Kidney (tissue), 14 donors: ENCODE measurements around the gene KCNQ1. TPM values are rescaled to one million over a fixed set of nuclear protein-coding genes. Genes with fewer than 3 reads are reported as not detected.

Experiments used
- DNase-seq, 5 donors: peaks; one replicate each; pipeline ENCODE4 v3.0.0-alpha.2; 2013 to 2020
- FAIRE-seq: peaks from 2 replicates; lab custom pipeline; 2012; peaks lifted over from hg19 to GRCh38; lab: Jason Lieb, UNC
- H3K27ac ChIP-seq, 2 donors: one replicate each; pipeline ENCODE4 v1.7.0; 2013; ENCODE audit warnings: low read depth in 2 of 2, low read length in 2 of 2, inconsistent platforms in 1 of 2
- H3K27me3 ChIP-seq: one replicate; pipeline ENCODE4 v1.7.1; 2013; ENCODE audit warnings: low read length, inconsistent platforms; ENCODE audit not compliant: control insufficient read depth, insufficient read depth
- H3K36me3 ChIP-seq, 3 donors: one replicate each; pipeline versions ENCODE4 v1.7.0 to v1.7.1; 2013; ENCODE audit warnings: low read length in 3 of 3, control low read depth in 1 of 3, inconsistent platforms in 1 of 3; ENCODE audit not compliant: insufficient read depth in 3 of 3, control insufficient read depth in 2 of 3
- H3K4me1 ChIP-seq, 3 donors: one replicate each; pipeline versions ENCODE4 v1.7.0 to v1.7.1; 2013; ENCODE audit warnings: low read length in 3 of 3, inconsistent platforms in 1 of 3, low read depth in 1 of 3; ENCODE audit not compliant: control insufficient read depth in 2 of 3, insufficient read depth in 2 of 3
- H3K4me3 ChIP-seq, 3 donors: one replicate each; pipeline versions ENCODE4 v1.7.0 to v1.8.1; 2013; ENCODE audit warnings: low read length in 3 of 3, control low read depth in 1 of 3, inconsistent platforms in 1 of 3
- H3K9ac ChIP-seq, 3 donors: one replicate each; pipeline versions ENCODE4 v1.7.0 to v1.7.1; 2013; ENCODE audit warnings: low read length in 3 of 3, control low read depth in 1 of 3, inconsistent platforms in 1 of 3
- H3K9me3 ChIP-seq, 3 donors: one replicate each; pipeline versions ENCODE4 v1.7.0 to v1.7.1; 2013; ENCODE audit warnings: low read length in 3 of 3, control low read depth in 1 of 3, inconsistent platforms in 1 of 3; ENCODE audit not compliant: control insufficient read depth in 2 of 3, insufficient read depth in 1 of 3
- intact Hi-C: fragments of 100-400 bp; cut with DNase I; formaldehyde crosslinking; loops from one replicate; pipeline ENCODE4 v1.11.1; 2022
- polyA plus RNA-seq: library from polyadenylated mRNA; stranded (reverse); fragments of 350-450 nt; fragmentation: Illumina TruSeq; extraction: RNeasy Lipid Tissue Mini Kit (QIAGEN cat#74804); gene quantifications from one replicate; pipeline ENCODE4 v1.2.3, GENCODE V29; 2014; ENCODE audit warnings: low read depth, low replicate concordance; ENCODE audit not compliant: insufficient read depth
- total RNA-seq: library from RNA; stranded (reverse); fragmentation: NEBNext Ultra II Directional; extraction: Animal tissue kit (Norgen Biotek cat#: 25700); gene quantifications from one replicate; pipeline ENCODE4 v1.2.1, GENCODE V29; 2021
- TF ChIP-seq, protein P1 (sequence below): IDR thresholded peaks from 3 replicates; pipeline ENCODE4 v1.5.1; 2012; ENCODE audit warnings: mild to moderate bottlenecking, moderate library complexity, borderline replicate concordance; ENCODE audit not compliant: insufficient read depth; ENCODE audit errors: extremely low read depth
- donor health status: control.
- donor health status: control.
- donor health status: control.
- donor health status: control.
- donor health status: control.
- donor health status: DM: yes; HTN: yes; CAD: no.
- donor health status: Normal renal cell carcinoma (clear cell type).

KCNQ1 gene
- total and polyA plus RNA-seq, 2 donors from 2014 or later = 45.5 to 49.4 TPM

DNA sequence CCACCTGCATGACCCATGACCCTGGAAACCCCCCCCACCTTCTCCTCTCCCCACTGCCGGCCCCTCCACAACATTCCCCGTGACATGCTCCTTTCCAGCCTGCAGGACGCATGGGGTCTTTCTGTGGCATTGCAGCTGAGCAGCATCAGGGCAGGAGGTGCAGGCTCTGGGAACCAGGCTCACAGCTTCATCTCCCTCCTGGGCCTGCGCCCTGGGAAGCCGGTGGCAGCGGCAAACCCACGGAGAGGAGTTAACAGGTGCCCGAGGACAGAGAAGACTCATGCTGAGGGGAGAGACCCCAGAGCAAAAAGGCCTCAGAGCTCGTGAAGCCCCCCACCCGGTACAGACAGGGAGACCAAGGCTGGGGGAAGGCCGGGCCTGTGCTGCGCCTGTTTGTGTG, 408.6 kb downstream of the KCNQ1 start:
- H3K27me3 ChIP-seq = no peaks in the 10 kb centered on the region
- no peaks in the 10 kb centered on the region for H3K36me3 ChIP-seq
- no peak overlapping the region for H3K9ac ChIP-seq
- no peak for FAIRE-seq
- intact Hi-C loops = no loop called here
- H3K4me3 ChIP-seq = no peak overlapping the region
- TF ChIP-seq, protein P1, sequence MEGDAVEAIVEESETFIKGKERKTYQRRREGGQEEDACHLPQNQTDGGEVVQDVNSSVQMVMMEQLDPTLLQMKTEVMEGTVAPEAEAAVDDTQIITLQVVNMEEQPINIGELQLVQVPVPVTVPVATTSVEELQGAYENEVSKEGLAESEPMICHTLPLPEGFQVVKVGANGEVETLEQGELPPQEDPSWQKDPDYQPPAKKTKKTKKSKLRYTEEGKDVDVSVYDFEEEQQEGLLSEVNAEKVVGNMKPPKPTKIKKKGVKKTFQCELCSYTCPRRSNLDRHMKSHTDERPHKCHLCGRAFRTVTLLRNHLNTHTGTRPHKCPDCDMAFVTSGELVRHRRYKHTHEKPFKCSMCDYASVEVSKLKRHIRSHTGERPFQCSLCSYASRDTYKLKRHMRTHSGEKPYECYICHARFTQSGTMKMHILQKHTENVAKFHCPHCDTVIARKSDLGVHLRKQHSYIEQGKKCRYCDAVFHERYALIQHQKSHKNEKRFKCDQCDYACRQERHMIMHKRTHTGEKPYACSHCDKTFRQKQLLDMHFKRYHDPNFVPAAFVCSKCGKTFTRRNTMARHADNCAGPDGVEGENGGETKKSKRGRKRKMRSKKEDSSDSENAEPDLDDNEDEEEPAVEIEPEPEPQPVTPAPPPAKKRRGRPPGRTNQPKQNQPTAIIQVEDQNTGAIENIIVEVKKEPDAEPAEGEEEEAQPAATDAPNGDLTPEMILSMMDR = no peak
- H3K9me3 ChIP-seq = peaks cover 0 to 2% (median 0%) of the 10 kb centered on the region in 3 donors
- no peak overlapping the region for H3K27ac ChIP-seq
- no peak for DNase-seq
- no peaks in the 10 kb centered on the region for H3K4me1 ChIP-seq

DNA sequence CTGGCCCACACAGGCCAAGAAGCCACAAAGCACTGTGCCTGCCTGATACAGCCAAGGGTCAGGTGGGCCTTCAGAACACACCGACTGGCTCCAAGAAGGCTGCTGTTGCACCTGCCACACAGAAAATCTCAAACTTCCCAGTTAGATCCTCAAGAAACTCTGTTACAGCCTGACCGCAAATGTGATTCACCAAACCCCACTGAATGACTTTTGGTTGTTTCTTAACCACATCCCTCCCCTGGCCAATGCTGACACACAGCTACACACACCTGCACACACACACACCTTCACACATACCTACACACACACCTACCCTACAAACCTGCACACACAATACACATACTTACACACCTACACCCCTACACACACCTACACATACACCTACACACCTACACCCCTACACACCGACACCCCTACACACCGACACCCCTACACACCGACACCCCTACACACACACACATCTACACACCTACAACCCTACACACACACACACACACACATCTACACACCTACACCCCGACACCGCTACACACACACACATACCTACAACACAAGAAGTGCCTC, 409.3 kb downstream of the KCNQ1 start:
- FAIRE-seq (no peak), DNase-seq (no peak)
- TF ChIP-seq, protein P1 = no peak
- peaks cover 0 to 2% (median 0%) of the 10 kb centered on the region in 3 donors for H3K9me3 ChIP-seq
- H3K4me3 ChIP-seq = no peak overlapping the region
- no peak overlapping the region for H3K27ac ChIP-seq
- intact Hi-C loops = no loop called here
- no peaks in the 10 kb centered on the region for H3K4me1 ChIP-seq
- no peaks in the 10 kb centered on the region for H3K27me3 ChIP-seq
- H3K9ac ChIP-seq = no peak overlapping the region
- no peaks in the 10 kb centered on the region for H3K36me3 ChIP-seq

DNA sequence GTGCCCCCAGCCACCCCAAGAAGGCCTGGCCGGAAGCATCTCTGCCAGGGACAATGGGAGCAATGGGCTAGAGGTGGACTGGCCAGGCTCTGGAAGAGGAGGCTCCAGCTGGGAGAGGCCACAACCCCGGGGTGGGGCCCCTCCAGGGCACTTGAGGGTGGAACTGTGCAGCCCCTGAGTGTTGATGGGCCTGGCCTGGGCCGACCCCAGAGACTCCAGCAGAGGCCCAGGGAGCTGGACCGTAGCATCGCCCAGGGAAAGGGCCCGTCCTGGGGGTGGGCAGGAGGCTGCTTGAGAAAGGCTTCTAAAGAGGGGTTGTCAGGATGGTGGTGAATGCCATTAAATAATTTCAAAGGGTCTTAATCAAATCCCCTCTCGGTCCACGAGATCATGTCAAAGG, 410.4 kb downstream of the KCNQ1 start:
- no peaks in the 10 kb centered on the region for H3K27me3 ChIP-seq
- TF ChIP-seq, protein P1 = no peak
- FAIRE-seq = no peak

DNA sequence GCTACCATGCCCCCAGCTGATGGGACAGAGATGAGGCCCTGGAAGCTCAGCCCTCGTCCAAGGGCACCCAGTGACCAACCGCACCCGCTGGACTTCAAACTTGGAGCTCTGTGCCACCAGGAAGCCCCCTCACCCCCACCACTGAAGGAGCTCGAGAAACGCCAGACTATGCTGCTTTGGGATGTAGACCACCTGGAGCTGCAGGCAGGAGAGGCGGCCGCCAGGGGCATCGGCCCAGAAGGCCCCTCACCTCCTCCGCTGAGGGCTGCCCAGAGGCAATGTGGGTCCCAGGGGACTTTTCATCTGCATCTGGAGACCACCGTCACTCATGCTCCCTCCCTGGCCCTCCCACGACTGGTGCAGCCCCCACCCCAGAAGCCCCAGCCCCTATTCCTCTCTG, 412.5 kb downstream of the KCNQ1 start:
- no peaks in the 10 kb centered on the region for H3K27me3 ChIP-seq
- H3K9me3 ChIP-seq = peaks cover 0 to 2% (median 0%) of the 10 kb centered on the region in 3 donors
- no peak for DNase-seq
- H3K4me3 ChIP-seq = no peak overlapping the region
- TF ChIP-seq, protein P1 = no peak
- FAIRE-seq = no peak
- no peak overlapping the region for H3K27ac ChIP-seq
- no peak overlapping the region for H3K9ac ChIP-seq
- no peaks in the 10 kb centered on the region for H3K36me3 ChIP-seq
- no peaks in the 10 kb centered on the region for H3K4me1 ChIP-seq
- intact Hi-C loops = no loop called here

More for the DNA sequence above, 410.4 kb downstream of the KCNQ1 start:
- Histone ChIP-seq H3K9me3 (peaks cover 0 to 2% (median 0%) of the 10 kb centered on the region in 3 donors), H3K9ac (no peak overlapping the region), H3K4me1 (no peaks in the 10 kb centered on the region), H3K4me3 (no peak overlapping the region), H3K36me3 (no peaks in the 10 kb centered on the region), H3K27ac (no peak overlapping the region)
- intact Hi-C loops = no loop called here
- DNase-seq = no peak
